HG03354 (cell line): ENCODE data around the gene CYP2R1.

Source experiments
- ATAC-seq: cut with Tn5 transposase; IDR thresholded peaks from one replicate; pipeline ENCODE4 v1.9.1; 2021; ENCODE audit warnings: mild to moderate bottlenecking; ENCODE audit not compliant: unreplicated experiment, poor library complexity, severe bottlenecking

CYP2R1 gene, protein sequence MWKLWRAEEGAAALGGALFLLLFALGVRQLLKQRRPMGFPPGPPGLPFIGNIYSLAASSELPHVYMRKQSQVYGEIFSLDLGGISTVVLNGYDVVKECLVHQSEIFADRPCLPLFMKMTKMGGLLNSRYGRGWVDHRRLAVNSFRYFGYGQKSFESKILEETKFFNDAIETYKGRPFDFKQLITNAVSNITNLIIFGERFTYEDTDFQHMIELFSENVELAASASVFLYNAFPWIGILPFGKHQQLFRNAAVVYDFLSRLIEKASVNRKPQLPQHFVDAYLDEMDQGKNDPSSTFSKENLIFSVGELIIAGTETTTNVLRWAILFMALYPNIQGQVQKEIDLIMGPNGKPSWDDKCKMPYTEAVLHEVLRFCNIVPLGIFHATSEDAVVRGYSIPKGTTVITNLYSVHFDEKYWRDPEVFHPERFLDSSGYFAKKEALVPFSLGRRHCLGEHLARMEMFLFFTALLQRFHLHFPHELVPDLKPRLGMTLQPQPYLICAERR

DNA sequence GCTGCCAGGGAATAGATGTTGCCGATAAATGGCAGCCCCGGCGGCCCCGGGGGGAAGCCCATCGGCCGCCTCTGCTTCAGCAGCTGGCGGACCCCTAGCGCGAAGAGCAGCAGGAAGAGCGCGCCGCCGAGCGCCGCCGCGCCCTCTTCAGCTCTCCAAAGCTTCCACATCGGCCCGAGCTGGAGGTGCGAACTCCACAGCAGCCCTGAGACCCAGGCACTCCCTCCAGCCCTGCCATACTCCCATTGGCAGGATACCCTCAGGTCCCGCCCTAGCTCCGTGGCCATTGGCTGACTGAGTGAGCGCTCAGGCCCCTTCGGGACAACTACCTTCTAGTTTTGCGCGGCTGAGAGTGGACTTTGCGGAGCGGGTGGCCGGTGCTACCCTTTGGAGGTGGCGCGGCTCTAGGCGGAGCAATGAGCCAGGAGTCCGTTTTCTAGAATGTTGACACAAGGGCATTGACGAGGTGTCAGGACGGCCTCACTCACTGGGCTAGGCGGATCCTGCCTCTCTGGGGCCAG is at the start of gene CYP2R1:
Gene CYP2R1 (minus strand): TSS at position 196 of the 521 bp plus-strand sequence. CDS start 26 bp downstream, at position 170.
- peak; percentile 95 for ATAC-seq

DNA sequence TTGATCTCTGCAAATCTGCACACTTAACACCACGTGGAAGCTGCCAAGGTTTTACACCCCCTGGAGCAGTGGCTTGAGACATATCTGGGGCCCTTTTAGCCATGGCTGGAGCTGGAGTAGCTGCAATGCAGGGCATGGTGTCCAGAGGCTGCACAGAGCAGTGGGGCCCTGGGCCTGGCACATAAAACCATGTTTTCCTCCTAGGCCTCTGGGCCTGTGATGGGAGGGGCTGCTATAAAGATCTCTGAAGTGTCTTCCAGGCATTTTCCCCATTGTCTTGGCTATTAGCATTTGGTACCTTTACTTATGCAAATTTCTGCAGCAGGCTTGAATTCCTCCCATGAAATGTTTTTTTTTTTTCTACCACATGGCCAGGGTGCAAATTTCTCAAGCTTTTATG is 46.9 kb upstream of the CYP2R1 start:
- no peak for ATAC-seq

DNA sequence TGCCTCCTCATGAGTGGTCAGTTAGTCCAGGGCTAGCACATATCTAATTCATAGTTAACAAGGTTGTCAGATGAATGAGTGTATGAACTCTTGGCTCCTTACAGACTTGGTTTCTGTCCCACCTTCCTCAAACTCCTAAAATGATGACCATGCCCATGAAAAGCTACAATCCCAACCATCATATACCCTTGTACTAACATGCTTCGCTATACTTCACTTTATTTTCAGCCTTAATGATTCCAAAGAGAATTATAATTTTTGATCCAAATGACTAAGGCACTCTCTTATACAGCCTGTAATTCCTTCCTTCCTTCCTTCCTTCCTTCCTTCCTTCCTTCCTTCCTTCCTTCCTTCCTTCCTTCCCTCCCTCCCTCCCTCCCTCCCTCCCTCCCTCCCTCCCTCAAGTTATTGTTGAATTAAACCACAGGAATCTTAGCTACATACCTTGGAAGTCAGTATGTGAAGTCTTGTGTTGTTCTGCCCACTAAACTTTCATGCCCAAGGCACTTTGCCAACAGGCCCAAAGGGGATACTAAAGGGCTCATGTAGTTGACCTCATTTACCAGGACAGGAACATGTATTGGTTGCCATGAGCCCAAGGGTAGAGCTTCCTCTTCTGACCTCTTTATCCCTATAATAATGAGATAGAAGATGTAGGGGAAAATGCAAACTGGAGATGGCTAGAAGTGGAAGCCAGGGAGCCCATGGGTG is 42.8 kb upstream of the CYP2R1 start:
- no peak for ATAC-seq

DNA sequence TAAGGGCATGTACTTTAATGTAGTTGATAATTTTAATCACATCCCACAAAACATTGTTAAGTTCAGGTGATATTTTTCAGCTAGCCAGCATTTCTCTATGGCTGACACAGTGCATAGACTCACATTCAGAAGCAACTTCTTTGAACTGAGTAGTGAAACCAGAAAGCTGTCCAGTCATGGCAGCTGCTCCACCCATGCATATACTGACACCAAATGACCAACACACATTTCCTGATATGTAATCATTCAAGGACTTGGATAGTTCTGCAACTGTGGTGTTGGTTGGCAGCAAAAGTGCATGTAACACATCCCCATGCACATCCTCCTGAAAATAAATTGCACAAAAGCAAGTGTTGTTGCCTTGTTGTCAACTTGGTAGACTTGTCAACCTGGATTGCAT is 40.4 kb upstream of the CYP2R1 start:
- no peak for ATAC-seq

DNA sequence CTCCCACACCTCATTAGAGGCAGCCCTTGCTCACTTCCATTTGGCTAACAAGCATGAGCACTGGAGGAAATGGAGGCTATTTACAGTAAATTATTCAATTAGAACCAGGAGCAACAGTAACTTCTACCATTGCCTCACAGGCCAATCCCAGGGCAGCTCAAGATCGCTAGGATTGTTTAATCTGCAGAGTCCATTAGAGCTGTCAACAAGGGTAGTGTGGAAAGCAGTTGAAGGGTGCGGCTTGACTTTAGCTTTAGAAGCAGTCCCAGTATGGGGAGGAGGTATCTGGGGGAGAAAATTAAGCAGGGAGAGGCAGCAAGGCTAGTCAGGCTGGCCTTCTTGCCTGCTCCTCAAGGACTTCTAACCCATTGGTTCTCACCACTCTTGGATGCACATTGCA is 38.3 kb upstream of the CYP2R1 start:
- ATAC-seq = no peak

DNA sequence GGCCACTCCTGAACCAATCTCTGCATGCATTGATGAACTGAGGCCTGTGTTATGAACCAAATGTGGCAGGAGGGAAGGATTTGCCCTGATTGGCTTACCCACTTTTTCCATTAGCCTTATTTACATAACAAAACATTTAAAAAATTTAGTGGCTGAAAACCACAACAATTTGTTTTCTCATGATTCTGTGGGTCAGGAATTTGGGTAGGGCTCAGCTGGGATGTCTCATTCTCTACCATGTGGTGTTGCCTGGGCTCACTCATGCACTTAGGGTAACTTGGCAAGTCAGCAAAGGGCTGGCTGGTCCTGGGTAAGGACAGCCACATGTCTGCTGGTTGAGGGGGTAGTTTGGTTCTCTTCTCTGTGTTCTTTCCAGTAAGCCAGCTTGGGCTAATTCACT is 35.1 kb upstream of the CYP2R1 start:
- ATAC-seq = no peak

DNA sequence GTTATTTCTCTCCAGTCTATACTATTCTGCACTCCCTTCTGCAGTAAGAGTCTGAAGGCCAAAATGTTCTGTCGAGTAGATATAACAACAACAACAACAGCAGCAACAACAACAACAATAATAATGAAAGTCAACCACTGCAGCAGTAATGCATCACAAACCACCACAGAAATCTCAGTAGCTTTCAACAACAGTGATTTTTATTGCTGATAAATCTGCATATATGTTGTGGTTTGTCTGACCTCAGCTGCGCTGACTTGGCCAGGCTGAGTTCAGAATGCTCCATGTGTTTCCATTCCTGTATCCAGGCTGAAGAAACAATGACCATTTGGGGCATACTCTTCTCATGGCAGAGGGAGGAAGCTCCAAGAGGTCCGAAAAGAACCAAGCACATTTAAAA is 32.3 kb upstream of the CYP2R1 start:
- ATAC-seq = no peak

DNA sequence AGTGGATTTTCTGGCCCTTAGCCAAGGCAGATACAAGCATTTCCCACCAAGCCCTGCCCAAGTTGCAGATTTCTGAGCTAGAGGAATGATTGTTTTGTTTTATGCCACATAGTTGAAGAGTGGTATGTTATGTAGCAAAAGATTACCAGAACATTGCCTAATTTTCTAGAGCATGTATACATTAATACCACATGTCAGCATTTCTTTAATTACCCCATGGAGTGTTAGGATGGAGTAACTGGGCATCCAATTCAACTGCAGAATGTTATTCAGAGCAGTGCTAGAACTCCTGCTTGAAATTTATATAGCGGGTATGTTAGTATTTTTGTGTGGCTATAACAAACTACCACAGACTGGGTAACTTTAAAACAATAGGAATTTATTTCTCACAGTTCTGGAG is 24.4 kb upstream of the CYP2R1 start:
- ATAC-seq = no peak

DNA sequence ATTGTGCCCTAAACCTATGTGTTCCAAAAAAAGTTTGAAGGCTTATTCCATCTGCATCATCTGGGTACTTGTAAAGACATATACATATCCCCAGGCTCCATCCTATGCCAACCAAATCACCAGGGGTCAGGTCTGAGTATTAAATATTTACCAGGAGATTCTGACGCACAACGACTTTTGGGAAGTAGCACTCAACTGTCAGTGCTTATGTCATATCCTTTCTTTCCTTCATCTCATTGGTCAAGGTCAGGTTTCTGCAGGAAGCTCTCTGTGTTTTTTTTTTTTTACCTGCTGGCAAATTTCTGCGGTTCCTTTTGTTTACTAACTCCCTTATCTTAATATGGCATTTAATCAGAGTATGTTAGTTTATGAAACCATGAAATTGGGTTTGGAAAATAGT is 22.5 kb upstream of the CYP2R1 start:
- ATAC-seq = no peak

DNA sequence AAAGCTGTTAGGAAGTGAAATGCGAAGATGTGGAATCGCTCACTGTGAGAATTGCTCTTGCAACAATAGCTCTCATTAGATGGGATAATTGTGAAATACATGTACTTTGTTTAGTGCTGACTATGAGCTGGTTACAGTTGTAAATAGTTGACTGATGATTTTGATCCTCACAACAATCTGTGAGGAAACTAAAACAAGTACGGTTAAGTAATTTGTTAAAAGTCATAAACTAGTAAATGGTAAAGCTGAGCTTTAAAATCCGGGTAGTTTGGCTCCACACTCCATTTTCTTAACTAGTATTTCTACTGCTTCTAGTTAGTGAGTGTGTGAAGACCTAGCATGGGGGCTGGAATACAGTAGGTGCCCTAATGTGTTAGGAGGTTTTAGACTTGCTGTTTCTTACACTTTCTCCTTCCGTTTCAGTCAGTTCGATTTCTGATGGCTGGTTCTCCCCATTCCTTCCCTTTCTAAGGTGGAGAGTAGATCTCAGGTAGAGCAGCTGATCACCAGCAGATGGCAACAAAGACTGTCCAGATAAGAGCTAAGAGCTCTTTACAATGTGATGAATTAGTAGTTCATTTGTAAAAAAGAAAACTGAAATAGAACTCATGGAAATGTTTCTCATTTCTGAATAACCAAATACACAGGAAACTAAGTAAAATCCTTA is 16.3 kb upstream of the CYP2R1 start:
- ATAC-seq = peak; percentile 24

DNA sequence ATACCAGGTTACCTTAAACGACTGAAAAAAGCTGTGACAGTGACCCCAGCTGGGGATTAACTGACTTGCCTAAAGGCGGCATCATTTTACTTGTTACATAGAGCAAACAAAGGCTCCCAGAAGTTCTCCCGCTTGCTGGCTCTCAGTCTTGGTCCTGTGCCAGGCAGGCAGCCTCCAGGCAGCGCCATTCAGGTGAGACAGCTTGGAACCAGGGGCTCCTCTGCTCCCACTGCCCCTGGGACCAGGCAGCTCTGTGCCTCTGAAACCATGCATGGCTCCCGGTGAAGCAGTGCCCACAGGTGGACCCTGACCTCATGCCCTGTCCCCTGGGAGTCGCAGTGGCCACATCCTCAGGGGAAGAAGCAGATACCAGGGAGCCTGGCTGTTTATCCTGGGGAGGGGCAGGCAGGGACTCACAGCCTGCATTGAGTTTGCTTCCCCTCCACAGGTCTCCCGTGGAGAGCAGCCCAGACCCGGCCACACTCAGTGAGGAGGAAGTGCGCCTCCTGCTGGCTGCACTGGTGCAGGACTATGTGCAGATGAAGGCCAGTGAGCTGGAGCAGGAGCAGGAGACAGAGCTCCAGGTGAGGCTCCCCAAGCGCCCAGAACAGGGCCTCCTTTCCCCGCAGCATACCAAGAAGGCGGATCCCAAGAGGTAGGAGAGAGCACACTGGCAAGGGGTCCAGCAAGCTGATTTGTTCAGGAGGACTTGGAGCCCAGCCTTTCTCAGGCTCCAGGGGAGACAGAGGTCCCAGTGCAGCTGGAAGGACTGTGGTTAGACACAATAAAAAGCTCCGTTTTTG is 15.6 kb upstream of the CYP2R1 start:
- peak; percentile 57 for ATAC-seq

DNA sequence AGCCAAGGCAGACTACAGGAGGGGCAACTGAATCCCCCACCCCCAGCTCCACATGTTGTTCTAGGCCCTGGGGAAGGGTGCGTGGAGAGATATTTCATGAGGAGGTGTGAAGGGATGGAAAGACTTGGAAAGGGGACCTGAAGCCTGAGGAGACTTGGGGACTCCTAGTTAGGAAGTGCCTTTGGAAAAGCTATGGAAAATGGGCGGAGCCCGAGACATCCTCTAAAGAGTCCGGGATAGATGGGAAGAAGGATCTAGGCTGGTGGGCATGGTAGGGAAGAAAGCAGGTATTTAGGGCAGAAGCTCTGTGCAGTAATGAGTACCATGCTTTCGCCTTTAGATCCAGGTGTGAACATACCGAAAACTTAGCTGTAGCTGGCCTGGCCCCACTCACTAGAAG is 15.0 kb upstream of the CYP2R1 start:
- ATAC-seq = no peak

DNA sequence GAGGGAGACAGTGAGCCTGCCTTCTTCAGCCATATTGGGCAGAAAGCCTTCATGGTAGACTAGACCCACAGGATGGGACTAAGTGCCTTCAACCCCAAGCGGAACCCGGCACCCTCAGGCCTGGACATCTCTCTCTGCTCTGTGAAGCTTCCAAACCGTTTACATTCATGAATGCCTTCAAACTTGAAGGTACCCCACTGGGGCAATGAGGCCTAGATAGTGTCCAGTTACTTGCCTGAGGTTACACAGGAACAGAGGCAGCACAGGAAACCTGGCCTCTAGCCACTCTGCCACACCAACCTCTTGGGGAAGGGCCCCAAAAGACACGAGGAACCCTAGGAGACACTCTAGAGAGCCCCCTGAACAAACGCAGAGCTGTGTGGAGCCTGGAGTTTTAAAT is 14.5 kb upstream of the CYP2R1 start:
- no peak for ATAC-seq

DNA sequence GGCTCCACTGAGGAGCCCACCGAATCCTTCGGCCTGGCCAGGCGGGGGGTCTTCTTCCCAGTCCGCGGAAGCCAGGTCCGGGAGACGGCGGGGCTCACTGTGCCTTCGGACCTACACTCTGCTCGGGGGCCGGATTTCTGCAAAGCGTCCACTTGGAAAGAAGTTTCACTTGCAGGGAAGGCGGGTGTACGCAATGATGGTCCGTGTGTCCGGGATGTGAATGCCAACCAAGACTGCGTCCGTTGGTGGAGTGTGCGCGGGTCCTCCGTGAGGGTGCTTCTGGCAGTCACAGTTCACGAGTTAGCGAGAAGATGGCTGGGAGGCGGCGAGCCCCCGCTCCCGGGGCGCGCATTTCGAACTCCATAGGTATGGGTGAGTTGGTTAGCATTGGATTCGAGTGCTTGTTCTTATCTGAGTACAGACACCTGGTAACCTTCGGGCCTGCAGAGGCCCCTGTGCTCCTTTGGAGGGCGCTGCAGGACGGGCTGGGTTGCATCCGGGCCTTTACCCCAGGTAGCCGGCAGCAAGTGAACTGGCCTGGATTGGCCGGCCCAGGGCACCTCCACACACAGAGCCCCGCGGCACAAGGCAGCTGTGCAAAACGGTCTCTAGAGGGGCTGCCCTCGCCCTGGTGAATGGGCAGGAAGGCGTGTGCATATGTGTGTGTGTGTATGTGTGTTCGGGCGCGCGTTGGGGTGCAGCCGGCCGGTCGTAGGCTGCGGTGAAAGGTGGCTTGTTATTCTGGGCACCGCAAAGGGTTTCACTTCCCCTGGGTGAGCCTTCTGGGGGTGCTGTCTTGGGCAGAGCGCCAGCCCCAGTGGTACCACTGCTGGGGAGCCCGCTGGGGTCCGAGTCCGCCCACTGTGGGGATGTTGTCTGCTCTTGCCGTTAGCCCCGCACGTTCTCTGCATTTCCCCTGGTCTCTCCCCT is 13.3 kb upstream of the CYP2R1 start:
- peak; percentile 70 for ATAC-seq

DNA sequence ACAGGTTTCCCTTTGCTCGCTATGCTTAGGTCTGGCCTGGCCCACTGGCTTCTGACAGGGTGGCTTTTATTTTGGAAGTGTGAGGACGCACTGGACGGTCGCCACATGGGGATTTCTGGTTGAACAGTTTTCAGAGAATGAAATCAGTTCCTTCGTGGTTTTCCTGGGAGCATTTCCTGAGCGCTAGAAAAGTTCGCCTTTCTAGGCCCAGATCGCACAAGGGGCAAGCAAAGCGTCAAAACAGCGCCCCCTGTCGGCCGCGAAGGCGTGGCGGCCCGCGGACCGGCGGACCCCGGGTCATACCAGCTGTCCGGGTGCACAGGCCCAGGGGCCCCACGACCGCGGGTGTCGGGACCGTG is 12.7 kb upstream of the CYP2R1 start:
- ATAC-seq = peak; percentile 49

DNA sequence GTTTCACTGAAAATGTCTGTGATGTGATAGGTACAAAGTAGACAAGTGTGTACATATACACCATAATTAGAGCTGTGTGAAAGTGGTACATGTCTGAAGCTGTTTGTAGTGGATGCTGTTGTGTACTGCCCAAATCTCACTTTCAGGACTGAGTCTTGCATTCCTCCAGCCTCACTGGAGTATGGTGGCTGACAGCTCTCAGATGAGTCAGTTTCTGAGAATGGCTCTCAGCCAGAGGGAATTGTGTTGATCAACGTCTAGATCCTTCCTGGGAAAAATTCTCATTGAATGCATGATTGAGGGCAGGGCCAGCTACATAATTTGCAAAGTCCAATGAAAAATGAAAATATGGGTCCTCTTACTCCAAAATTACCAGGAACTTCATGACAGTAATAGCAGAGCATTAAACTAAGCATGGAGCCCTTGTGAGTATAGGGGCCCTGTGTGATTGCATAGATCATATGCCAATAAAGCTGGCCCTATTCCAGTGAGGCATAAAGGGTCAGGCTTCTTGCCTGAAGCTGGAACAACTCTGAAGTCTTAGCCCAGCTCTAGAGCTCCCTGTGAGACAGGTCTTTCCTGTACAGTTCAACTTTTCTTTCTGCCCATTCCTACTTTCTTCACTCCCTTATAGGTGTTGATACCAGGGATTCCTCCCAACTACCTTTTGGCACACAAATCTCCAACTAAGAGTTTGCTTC is 10.8 kb upstream of the CYP2R1 start:
- no peak for ATAC-seq

DNA sequence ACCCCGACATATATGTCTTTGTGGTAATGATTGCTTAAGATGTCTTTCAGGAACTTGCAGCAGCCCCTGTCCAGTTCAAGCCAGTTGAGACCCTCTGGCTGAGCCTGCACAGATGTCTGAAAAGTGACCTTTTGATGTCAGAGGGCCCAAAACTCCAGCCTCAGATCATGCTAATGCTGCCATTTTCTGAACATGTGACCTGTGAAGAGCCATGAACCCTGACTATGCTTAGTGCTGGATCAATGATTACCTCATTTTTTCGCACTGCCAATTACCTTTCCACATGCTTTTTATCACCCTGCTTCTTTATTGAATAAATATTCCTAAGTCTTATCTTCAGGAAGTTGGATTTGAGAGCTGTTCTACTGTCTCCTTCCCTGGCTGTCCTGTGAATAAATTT is 6.9 kb upstream of the CYP2R1 start:
- no peak for ATAC-seq

DNA sequence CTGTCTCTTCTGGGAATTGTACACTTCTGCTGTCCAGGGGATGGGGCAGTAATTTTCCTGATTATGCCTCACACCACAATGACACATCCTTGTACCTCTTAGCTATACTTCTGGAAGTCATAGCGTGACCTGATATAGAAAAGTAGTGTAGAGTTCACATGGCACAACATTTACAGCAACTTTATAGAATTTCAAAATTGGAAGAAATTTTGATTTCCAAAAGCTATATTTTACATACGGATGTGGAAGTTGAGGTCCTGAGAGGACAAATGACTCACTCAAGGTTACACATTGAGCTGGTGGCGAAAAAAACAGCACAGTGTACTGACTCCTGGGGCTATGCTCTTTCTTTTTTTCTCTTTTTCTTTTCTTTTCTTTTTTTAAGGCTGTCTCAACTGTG is 6.3 kb upstream of the CYP2R1 start:
- no peak for ATAC-seq
